HUES48 (cell line): Measurements from ENCODE around the gene FBXL5.

ENCODE experiments used
- H3K27ac ChIP-seq: one replicate; pipeline ENCODE4 v1.7.0; 2013; ENCODE audit warnings: low read depth, low read length, inconsistent platforms
- H3K27me3 ChIP-seq: 2 replicates; pipeline ENCODE4 v1.6.1; 2013; ENCODE audit warnings: mild to moderate bottlenecking, low read length; ENCODE audit not compliant: control insufficient read depth, insufficient read depth
- H3K36me3 ChIP-seq: 2 replicates; pipeline ENCODE4 v1.6.1; 2013; ENCODE audit warnings: low read length; ENCODE audit not compliant: control insufficient read depth, insufficient read depth
- H3K4me1 ChIP-seq: 2 replicates; pipeline ENCODE4 v1.6.1; 2013; ENCODE audit warnings: mild to moderate bottlenecking, low read length; ENCODE audit not compliant: control insufficient read depth, insufficient read depth
- H3K4me3 ChIP-seq: 2 replicates; pipeline ENCODE4 v1.5.1; 2013; ENCODE audit warnings: mild to moderate bottlenecking, low read depth, low read length
- H3K9ac ChIP-seq: 2 replicates; pipeline ENCODE4 v1.6.1; 2013; ENCODE audit warnings: mild to moderate bottlenecking, low read depth, low read length, moderate library complexity
- H3K9me3 ChIP-seq: 2 replicates; pipeline ENCODE4 v1.6.1; 2013; ENCODE audit warnings: low read length; ENCODE audit not compliant: control insufficient read depth, insufficient read depth

Gene FBXL5

GRCh38 chr4:15598644-15599043, 56.5 kb downstream of the FBXL5 start:
- Histone ChIP-seq H3K27me3 (no peaks in the 10 kb centered on the region), H3K27ac (no peak overlapping the region), H3K9ac (no peak overlapping the region), H3K4me3 (no peak overlapping the region), H3K4me1 (no peaks in the 10 kb centered on the region), H3K9me3 (no peaks in the 10 kb centered on the region), H3K36me3 (peaks cover 10% of the 10 kb centered on the region; the same call in 1 of the 2 replicates)

GRCh38 chr4:15592799-15593198, 62.4 kb downstream of the FBXL5 start:
- Histone ChIP-seq H3K27ac (no peak overlapping the region), H3K4me1 (peaks cover 13% of the 10 kb centered on the region), H3K4me3 (no peak overlapping the region), H3K9ac (no peak overlapping the region), H3K27me3 (no peaks in the 10 kb centered on the region), H3K36me3 (no peaks in the 10 kb centered on the region; the same call in 1 of the 2 replicates), H3K9me3 (no peaks in the 10 kb centered on the region)

GRCh38 chr4:15587649-15588048, 67.5 kb downstream of the FBXL5 start:
- Histone ChIP-seq H3K4me3 (no peak overlapping the region), H3K4me1 (peaks cover 13% of the 10 kb centered on the region), H3K36me3 (no peaks in the 10 kb centered on the region), H3K9me3 (peaks cover 8% of the 10 kb centered on the region), H3K27ac (no peak overlapping the region), H3K9ac (no peak overlapping the region), H3K27me3 (no peaks in the 10 kb centered on the region)

GRCh38 chr4:15586066-15586465, 69.1 kb downstream of the FBXL5 start:
- Histone ChIP-seq H3K36me3 (no peaks in the 10 kb centered on the region), H3K4me3 (no peak overlapping the region), H3K4me1 (no peaks in the 10 kb centered on the region), H3K9me3 (peaks cover 8% of the 10 kb centered on the region), H3K9ac (no peak overlapping the region), H3K27me3 (no peaks in the 10 kb centered on the region), H3K27ac (no peak overlapping the region)

GRCh38 chr4:15585331-15585730, 69.8 kb downstream of the FBXL5 start:
- Histone ChIP-seq H3K4me1 (no peaks in the 10 kb centered on the region), H3K4me3 (no peak overlapping the region), H3K27ac (no peak overlapping the region), H3K9ac (no peak overlapping the region), H3K36me3 (no peaks in the 10 kb centered on the region), H3K9me3 (peaks cover 8% of the 10 kb centered on the region), H3K27me3 (no peaks in the 10 kb centered on the region)

GRCh38 chr4:15584785-15585184, 70.4 kb downstream of the FBXL5 start:
- H3K27me3 ChIP-seq, result no peaks in the 10 kb centered on the region
- no peak overlapping the region for H3K4me3 ChIP-seq
- H3K9ac ChIP-seq, result no peak overlapping the region
- H3K36me3 ChIP-seq, result no peaks in the 10 kb centered on the region
- H3K9me3 ChIP-seq, result peaks cover 8% of the 10 kb centered on the region
- H3K4me1 ChIP-seq, result no peaks in the 10 kb centered on the region
- no peak overlapping the region for H3K27ac ChIP-seq

GRCh38 chr4:15577508-15577907, 77.6 kb downstream of the FBXL5 start:
- Histone ChIP-seq H3K27me3 (no peaks in the 10 kb centered on the region), H3K9me3 (no peaks in the 10 kb centered on the region), H3K36me3 (peaks cover 4% of the 10 kb centered on the region; the same call in 1 of the 2 replicates), H3K4me3 (no peak overlapping the region), H3K27ac (no peak overlapping the region), H3K4me1 (no peaks in the 10 kb centered on the region), H3K9ac (no peak overlapping the region)

GRCh38 chr4:15575966-15576365, 79.2 kb downstream of the FBXL5 start:
- peaks cover 4% of the 10 kb centered on the region; the same call in 1 of the 2 replicates for H3K36me3 ChIP-seq

GRCh38 chr4:15569746-15570145, 85.4 kb downstream of the FBXL5 start:
- H3K27me3 ChIP-seq, result no peaks in the 10 kb centered on the region
- H3K27ac ChIP-seq, result no peak overlapping the region
- H3K4me1 ChIP-seq, result peaks cover 3% of the 10 kb centered on the region; the same call in 1 of the 2 replicates
- no peak overlapping the region for H3K9ac ChIP-seq
- no peaks in the 10 kb centered on the region for H3K9me3 ChIP-seq
- peaks cover 13% of the 10 kb centered on the region; the same call in 1 of the 2 replicates for H3K36me3 ChIP-seq
- no peak overlapping the region for H3K4me3 ChIP-seq

More at GRCh38 chr4:15575966-15576365, 79.2 kb downstream of the FBXL5 start:
- H3K27ac ChIP-seq, result no peak overlapping the region
- H3K4me1 ChIP-seq, result peaks cover 3% of the 10 kb centered on the region; the same call in 1 of the 2 replicates
- H3K4me3 ChIP-seq, result no peak overlapping the region
- H3K9ac ChIP-seq, result no peak overlapping the region
- H3K9me3 ChIP-seq, result no peaks in the 10 kb centered on the region
- no peaks in the 10 kb centered on the region for H3K27me3 ChIP-seq

GRCh38 chr4:15568821-15569220, 86.3 kb downstream of the FBXL5 start:
- H3K27me3 ChIP-seq, result no peaks in the 10 kb centered on the region
- no peak overlapping the region for H3K4me3 ChIP-seq
- H3K9ac ChIP-seq, result no peak overlapping the region
- H3K36me3 ChIP-seq, result peaks cover 13% of the 10 kb centered on the region; the same call in 1 of the 2 replicates
- H3K4me1 ChIP-seq, result peaks cover 3% of the 10 kb centered on the region; the same call in 1 of the 2 replicates
- no peak overlapping the region for H3K27ac ChIP-seq
- H3K9me3 ChIP-seq, result no peaks in the 10 kb centered on the region

- Histone ChIP-seq H3K9me3 (no peaks in the 10 kb centered on the region), H3K36me3 (peaks cover 8% of the 10 kb centered on the region; the same call in 1 of the 2 replicates), H3K4me1 (no peaks in the 10 kb centered on the region), H3K4me3 (no peak overlapping the region), H3K27me3 (no peaks in the 10 kb centered on the region), H3K9ac (no peak overlapping the region), H3K27ac (no peak overlapping the region)
Observed at GRCh38 chr4:15563871-15564270, 91.3 kb downstream of the FBXL5 start.
